Osteoblast (primary cell): Measurements from ENCODE around the gene FKBP11. TPM values are rescaled to one million over a fixed set of nuclear protein-coding genes. Genes with fewer than 3 reads are reported as not detected.

ENCODE experiments used
- DNase-seq: peaks from one replicate; pipeline ENCODE4 v3.0.0; 2011; ENCODE audit warnings: low spot score, mixed read lengths; ENCODE audit not compliant: insufficient read length; ENCODE audit errors: missing footprints
- H2AFZ ChIP-seq: 2 replicates; pipeline ENCODE4 v1.6.0; 2011; ENCODE audit warnings: mild to moderate bottlenecking, low read length
- H3K27ac ChIP-seq: 2 replicates; pipeline ENCODE4 v1.5.1; 2011; ENCODE audit warnings: mild to moderate bottlenecking, low read depth, low read length, moderate library complexity
- H3K27me3 ChIP-seq: 2 replicates; pipeline ENCODE4 v1.6.0; 2012; ENCODE audit warnings: mild to moderate bottlenecking, control low read depth, inconsistent platforms, low read length, moderate library complexity; ENCODE audit not compliant: insufficient read depth
- H3K36me3 ChIP-seq: 2 replicates; pipeline ENCODE4 v1.5.1; 2011; ENCODE audit warnings: mild to moderate bottlenecking, low read length, control low read depth, moderate library complexity; ENCODE audit not compliant: insufficient read depth
- H3K4me1 ChIP-seq: 2 replicates; pipeline ENCODE4 v1.5.1; 2011; ENCODE audit warnings: mild to moderate bottlenecking, low read length, control low read depth, moderate library complexity; ENCODE audit not compliant: insufficient read depth
- H3K4me2 ChIP-seq: 2 replicates; pipeline ENCODE4 v1.6.0; 2011; ENCODE audit warnings: mild to moderate bottlenecking, low read length; ENCODE audit not compliant: insufficient read depth
- H3K4me3 ChIP-seq: fragments of 200-600 bp; sonication (generic); 3 replicates; pipeline ENCODE4 v1.5.1; 2012; ENCODE audit warnings: mild to moderate bottlenecking, low read length, inconsistent platforms; ENCODE audit not compliant: insufficient read depth
- H3K79me2 ChIP-seq: 2 replicates; pipeline ENCODE4 v1.6.0; 2012; ENCODE audit warnings: mild to moderate bottlenecking, low read length, control low read depth, inconsistent platforms; ENCODE audit not compliant: insufficient read depth
- H3K9me3 ChIP-seq: 2 replicates; pipeline ENCODE4 v1.5.1; 2011; ENCODE audit warnings: low read depth, low read length, control low read depth
- H4K20me1 ChIP-seq: 2 replicates; pipeline ENCODE4 v1.6.0; 2012; ENCODE audit warnings: mild to moderate bottlenecking, low read length, control low read depth; ENCODE audit not compliant: insufficient read depth
- CTCF ChIP-seq: IDR thresholded peaks from 2 replicates; pipeline ENCODE4 v1.5.1; 2011; ENCODE audit warnings: mild to moderate bottlenecking, low read depth, low read length, moderate library complexity; ENCODE audit errors: extremely low read depth
- total RNA-seq: library from RNA; depleted of rRNA; stranded (reverse); fragments of >200 nt; gene quantifications from 2 replicates; pipeline ENCODE4 v1.2.3, GENCODE V29; 2012

The FKBP11 gene
- total RNA-seq, 1 donor, result 31.8 TPM

- H3K4me3 ChIP-seq, result no peak overlapping the region
- H3K27ac ChIP-seq, result no peak overlapping the region
- H3K4me1 ChIP-seq, result peaks cover 2% of the 10 kb centered on the region
- H3K36me3 ChIP-seq, result no peaks in the 10 kb centered on the region
- no peak overlapping the region for H2AFZ ChIP-seq
- peaks cover 2% of the 10 kb centered on the region for H3K27me3 ChIP-seq
- H3K79me2 ChIP-seq, result no peaks in the 10 kb centered on the region
- no peaks in the 10 kb centered on the region for H4K20me1 ChIP-seq
- H3K9me3 ChIP-seq, result no peaks in the 10 kb centered on the region
- peak; percentile 13 for DNase-seq
- no peak for TF ChIP-seq CTCF
- H3K4me2 ChIP-seq, result peak overlapping the region; percentile 81
Measured at GRCh38 chr12:48903363-48903981, 21.8 kb downstream of the FKBP11 start.

- H3K27me3 ChIP-seq, result peaks cover 2% of the 10 kb centered on the region
- no peak overlapping the region for H3K4me3 ChIP-seq
- no peaks in the 10 kb centered on the region for H4K20me1 ChIP-seq
- H3K36me3 ChIP-seq, result no peaks in the 10 kb centered on the region
- no peak overlapping the region for H2AFZ ChIP-seq
- H3K79me2 ChIP-seq, result no peaks in the 10 kb centered on the region
- peaks cover 2% of the 10 kb centered on the region for H3K4me1 ChIP-seq
- peak; percentile 85 for DNase-seq
- H3K9me3 ChIP-seq, result no peaks in the 10 kb centered on the region
- no peak overlapping the region for H3K4me2 ChIP-seq
- H3K27ac ChIP-seq, result no peak overlapping the region
- no peak for TF ChIP-seq CTCF
Measured at GRCh38 chr12:48901278-48901677, 24.0 kb downstream of the FKBP11 start.

GRCh38 chr12:48899651-48900050, 25.6 kb downstream of the FKBP11 start:
- H3K79me2 ChIP-seq, result no peaks in the 10 kb centered on the region
- TF ChIP-seq CTCF, result no peak
- no peaks in the 10 kb centered on the region for H3K36me3 ChIP-seq
- H3K27me3 ChIP-seq, result peaks cover 2% of the 10 kb centered on the region
- no peak overlapping the region for H2AFZ ChIP-seq
- H3K4me3 ChIP-seq, result no peak overlapping the region
- no peak for DNase-seq
- no peak overlapping the region for H3K4me2 ChIP-seq
- no peaks in the 10 kb centered on the region for H4K20me1 ChIP-seq
- H3K9me3 ChIP-seq, result no peaks in the 10 kb centered on the region
- peaks cover 2% of the 10 kb centered on the region for H3K4me1 ChIP-seq
- H3K27ac ChIP-seq, result no peak overlapping the region

- H2AFZ ChIP-seq, result no peak overlapping the region
- TF ChIP-seq CTCF, result no peak
- DNase-seq, result no peak
Measured at GRCh38 chr12:48894271-48894670, 31.0 kb downstream of the FKBP11 start.

More at GRCh38 chr12:48894271-48894670, 31.0 kb downstream of the FKBP11 start:
- Histone ChIP-seq H3K27me3 (peaks cover 13% of the 10 kb centered on the region), H3K4me2 (no peak overlapping the region), H4K20me1 (no peaks in the 10 kb centered on the region), H3K9me3 (no peaks in the 10 kb centered on the region), H3K4me1 (peaks cover 4% of the 10 kb centered on the region), H3K36me3 (no peaks in the 10 kb centered on the region), H3K79me2 (no peaks in the 10 kb centered on the region), H3K27ac (no peak overlapping the region), H3K4me3 (no peak overlapping the region)
